Activated CD4-positive, alpha-beta T cell treated with anti-CD3 and anti-CD28 coated beads, Interleukin-2, amount 50 U/mL, for 16 hours (primary cell): ENCODE results near the gene NPR2.

ENCODE experiments used
- DNase-seq: peaks from one replicate; pipeline ENCODE4 v3.0.0-alpha.2; 2020

Gene NPR2

GRCh38 chr9:35791297-35791921 lies at the start of gene NPR2:
TSS of gene NPR2 (plus strand) at chr9:35791591. CDS start at chr9:35792409, 818 bp downstream.
- no peak for DNase-seq

DNA sequence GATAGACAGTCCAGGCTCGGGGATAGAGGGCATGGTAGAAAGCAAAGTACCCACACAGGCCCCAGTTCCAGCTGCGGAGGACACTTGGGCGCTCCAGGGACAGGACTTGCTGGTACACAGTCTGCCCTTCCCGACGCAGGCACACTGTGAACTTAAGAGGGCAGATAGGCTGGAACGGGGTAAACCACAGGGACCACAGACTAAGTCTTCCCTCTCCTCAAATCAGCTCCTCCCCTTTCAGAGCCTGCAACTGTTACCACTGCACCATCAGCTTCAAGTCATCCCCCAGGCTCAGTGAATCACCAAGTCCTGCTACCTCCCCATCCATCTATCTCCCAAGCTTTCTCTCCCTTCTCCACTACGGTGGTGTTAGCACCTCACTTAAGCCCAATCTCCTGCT lies 49.7 kb upstream of the NPR2 start:
- no peak for DNase-seq

- no peak for DNase-seq
Observed at GRCh38 chr9:35743452-35743851, 47.9 kb upstream of the NPR2 start.

GRCh38 chr9:35743880-35744518 lies 47.4 kb upstream of the NPR2 start:
- DNase-seq: no peak

DNA sequence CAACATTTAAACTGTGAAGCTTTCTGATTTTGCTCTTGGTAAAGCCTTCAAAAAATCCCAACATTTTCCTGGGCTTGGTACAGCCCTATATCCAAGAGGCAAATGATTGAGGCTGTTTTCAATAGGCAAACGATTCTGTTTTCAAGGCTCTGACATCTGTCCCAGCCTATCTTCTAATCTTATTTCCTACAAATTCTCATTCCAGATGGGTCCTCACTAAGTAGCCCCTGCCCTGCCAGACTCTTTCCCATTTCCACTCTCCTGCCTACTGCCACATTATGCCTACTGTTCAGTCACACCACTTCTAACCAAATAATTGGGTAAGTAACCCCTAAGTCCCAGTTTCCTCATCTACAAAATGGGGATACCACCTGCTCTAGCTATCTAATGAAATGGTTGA lies 45.8 kb upstream of the NPR2 start:
- DNase-seq: no peak

GRCh38 chr9:35746583-35746982 lies 44.8 kb upstream of the NPR2 start:
- DNase-seq: no peak

GRCh38 chr9:35748242-35748857 lies 43.0 kb upstream of the NPR2 start:
- DNase-seq: no peak

- DNase-seq: peak; percentile 76
Observed at GRCh38 chr9:35748858-35749514, 42.4 kb upstream of the NPR2 start, which contains the start of the genes GBA2 and RGP1. TSS of gene GBA2 (minus strand) at chr9:35749228. CDS start at chr9:35748704, 524 bp downstream. TSS of gene RGP1 (plus strand) at chr9:35749287. CDS start at chr9:35749756, 469 bp downstream.

DNA sequence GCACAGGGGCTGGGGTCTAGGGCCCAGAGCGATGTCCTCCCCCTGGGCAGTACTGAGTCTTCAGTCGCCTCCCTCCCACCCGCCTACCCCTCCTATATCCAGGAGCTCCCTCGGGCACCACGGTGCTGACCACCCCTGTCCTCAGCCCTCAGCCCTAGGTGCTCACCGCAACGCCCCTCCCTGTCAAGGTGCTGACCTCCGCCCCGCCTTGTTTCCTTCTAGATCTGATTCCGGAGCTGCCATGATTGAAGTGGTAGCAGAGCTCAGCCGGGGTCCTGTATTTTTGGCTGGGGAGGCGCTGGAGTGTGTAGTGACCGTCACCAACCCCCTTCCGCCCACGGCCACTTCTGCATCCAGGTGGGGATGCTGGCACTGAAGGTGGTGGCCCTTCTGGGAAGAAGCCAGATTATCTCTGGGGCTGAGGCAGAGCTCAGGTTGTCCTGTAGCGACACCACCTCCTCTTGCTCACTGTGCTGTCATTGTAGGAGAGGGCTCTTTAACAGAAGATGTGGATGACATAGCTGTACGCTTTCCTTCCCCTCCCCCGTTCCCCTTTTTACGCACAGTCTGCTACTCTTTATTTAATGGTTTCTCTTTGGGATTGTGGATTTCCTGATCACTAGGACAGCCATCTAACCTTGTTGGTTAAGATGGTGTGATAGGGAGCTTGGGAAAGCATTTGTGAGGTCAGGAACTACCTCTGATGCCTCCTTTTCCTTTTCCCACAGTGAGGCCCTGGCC lies 41.7 kb upstream of the NPR2 start:
- DNase-seq: peak; percentile 45

DNA sequence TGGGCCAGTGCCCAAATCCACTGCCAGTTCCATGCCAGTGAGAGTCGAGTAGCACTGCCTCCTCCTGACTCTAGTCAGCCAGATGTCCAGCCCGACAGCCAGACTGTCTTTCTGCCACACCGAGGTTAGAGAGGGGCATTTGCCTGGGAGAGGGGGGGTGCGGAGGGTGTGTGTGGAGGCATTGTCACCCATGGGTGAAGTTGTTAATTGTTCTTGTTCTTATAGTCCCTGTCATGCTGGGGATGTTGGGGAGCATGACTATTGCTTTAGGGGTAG lies 41.2 kb upstream of the NPR2 start:
- no peak for DNase-seq

GRCh38 chr9:35753466-35753865 lies 37.9 kb upstream of the NPR2 start:
- DNase-seq: no peak

GRCh38 chr9:35754264-35754663 lies 37.1 kb upstream of the NPR2 start, which contains the start of gene MSMP:
TSS of gene MSMP (minus strand) at chr9:35754276. CDS start at chr9:35754129, 147 bp downstream.
- no peak for DNase-seq

- no peak for DNase-seq
Observed at GRCh38 chr9:35755071-35755470, 36.3 kb upstream of the NPR2 start.

DNA sequence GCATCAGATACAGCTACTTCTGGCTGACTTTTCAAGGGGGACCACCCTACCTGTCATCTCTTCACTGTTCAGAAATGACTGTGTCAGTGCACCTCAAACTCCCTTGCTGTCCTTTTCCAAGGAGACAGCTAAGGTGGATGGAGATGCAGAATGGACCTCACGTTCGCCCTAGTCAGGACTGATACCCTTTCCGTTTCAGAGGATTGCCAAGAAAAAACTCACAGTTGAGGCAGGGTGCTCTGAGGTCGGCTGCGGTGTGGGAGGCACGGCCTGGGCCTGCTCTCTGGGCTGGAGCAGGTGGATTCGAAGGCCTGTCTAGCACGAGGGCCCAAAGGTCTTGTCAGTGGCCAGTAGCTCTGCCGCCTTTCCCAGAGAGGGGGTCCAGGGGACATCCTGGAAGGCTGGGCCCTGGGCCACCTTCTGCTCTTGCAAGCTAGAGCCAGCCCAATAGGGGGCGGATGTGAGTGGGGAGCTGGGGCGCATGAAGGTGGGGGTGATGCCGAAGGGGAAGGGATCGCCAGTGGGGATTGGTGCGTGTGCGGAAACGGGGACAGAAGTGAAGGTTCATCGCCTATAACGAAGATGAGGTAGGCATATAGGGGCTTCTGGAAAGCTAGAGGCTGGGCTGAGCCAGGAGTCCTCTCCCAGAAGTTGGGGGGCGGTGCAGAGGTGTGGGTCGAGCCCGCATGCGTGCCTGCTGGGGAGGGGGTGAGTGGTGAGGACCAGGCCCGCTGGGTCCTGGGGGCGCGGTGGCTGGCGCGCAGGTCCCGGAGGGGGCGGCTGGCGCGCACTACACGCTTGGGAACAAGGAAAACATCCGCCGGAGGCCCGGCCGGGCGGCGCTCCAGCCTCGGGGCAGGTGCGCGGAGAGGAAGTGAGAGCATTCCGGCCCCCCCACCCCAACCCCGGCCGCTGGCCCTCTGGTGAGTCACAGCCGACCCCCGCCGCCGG lies 34.8 kb upstream of the NPR2 start:
- peak; percentile 82 for DNase-seq

DNA sequence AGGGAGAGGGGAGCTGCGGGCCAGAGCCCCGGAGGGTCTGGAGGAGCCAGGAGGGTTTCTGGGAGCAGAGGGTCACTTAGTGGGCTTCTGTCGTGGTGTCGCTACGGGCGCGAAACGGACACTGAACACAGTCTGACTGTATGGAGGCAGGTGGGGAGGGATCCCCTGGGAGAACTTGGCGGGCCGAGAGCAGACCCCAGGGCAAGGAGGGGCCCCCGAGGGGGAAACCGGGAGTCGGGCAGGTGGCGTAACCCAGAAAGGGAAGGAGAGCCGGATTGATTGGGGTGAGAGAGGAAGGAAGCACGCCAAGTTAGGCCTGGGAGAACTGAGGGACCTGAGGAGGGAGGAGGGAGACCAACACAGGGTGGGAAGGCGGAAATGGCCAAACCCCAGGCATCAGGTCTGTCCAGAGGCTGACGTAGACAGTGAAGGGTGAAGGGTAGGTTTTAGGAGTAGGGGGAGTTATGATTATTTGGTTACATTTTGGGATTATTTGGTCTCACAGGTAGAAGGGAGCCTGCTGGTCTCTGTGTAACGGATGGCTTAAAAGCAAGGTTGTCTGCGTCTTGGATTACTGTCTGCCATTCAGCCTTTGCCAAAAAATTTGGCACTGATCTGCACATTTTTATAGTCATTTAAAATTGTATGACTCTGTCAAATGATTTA lies 34.0 kb upstream of the NPR2 start:
- peak; percentile 47 for DNase-seq

- DNase-seq: no peak
Observed at GRCh38 chr9:35757892-35758275, 33.5 kb upstream of the NPR2 start.

- DNase-seq: no peak
Observed at GRCh38 chr9:35758475-35759050, 32.8 kb upstream of the NPR2 start.

- DNase-seq: no peak
Observed at GRCh38 chr9:35759795-35760194, 31.6 kb upstream of the NPR2 start.

DNA sequence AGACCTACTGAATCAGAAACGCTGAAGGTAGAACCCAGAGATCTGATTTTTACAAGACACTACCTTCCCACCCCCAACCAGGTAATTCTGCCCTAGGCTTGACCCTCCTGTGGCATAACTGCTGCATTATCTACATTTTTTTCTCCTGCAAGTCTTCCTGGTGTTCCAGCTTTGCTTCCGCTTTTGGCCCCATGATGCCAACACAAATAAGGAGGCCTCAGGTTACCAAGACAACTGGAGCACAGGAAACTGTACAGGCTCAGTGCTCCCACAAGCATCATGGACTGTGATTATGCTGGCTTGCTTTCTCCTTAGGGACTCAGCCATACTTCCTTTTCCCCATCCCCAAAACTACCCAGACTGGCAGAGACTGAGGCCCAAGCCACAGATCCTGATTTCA lies 30.7 kb upstream of the NPR2 start:
- no peak for DNase-seq

GRCh38 chr9:35763181-35763580 lies 28.2 kb upstream of the NPR2 start:
- no peak for DNase-seq

DNA sequence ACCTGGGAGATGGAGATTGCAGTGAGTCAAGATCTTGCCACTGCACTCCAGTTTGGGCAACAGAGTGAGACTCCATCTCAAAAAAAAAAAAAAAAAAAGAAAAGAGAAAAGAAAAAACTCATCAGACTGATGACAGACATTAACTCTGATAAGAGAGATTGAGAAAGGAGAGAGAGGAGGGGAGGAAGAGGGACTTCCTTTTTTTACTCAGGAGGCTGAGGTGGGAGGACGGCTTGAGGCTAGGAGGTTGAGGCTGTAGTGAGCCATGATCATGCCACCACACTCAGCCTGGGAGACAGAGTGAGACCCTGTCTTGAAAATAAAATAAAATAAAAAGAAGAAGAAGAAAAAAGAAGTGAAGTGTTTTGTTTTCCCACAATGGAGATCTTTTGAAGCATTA lies 27.6 kb upstream of the NPR2 start:
- no peak for DNase-seq
